ENCODE measurements around the gene OR4E1.

Gene OR4E1

DNA sequence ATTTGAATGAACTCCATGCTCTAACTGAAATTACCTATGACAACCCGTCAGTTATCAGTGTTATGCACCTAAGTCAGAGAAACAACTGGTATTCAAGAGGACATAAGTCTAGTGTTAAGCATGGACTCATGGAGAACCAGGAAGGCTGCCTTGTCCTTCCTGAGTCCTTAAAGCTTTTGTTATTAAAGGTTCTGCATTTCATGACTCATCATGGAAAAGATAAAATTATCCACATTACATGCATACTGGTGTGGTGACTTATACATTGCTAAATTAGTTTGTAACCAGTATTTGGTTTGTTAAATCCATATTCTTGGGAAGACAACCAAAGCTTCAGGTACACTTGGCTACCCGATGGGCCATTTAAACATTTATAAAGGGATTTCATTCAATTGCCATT lies 6.5 kb upstream of the OR4E1 start:
- Histone ChIP-seq H3K9ac (ENCODE audit: low read depth, low read length) (no peak overlapping the region), H3K36me3 (ENCODE audit: insufficient read depth, low read length) (no peaks in the 10 kb centered on the region), H3K9me3 (ENCODE audit: control insufficient read depth, insufficient read depth, low read length) (no peaks in the 10 kb centered on the region), H3K4me1 (ENCODE audit: insufficient read depth, low read length) (no peaks in the 10 kb centered on the region)

DNA sequence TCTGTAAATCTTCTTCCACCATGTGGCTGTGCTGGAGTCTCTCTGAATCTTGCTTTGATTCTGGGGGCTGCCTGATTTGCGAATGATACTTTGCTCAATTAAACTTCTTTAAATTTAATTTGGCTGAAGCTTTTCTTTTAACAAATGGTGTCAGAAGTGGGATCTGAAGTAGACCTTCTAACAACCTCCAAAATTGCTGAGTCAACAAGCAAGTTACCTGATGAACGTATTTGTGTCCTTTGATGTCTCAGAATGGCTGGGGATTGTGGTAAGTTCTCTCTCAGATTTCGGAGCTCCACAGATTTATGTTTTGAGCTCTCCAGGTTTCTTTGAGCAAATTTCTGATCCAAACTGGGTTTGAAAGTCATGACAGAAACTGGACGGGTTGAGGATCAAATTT lies 1.9 kb upstream of the OR4E1 start:
- no peak overlapping the region for H3K9ac ChIP-seq (ENCODE audit: low read depth, low read length)
- H3K36me3 ChIP-seq (ENCODE audit: insufficient read depth, low read length), result no peaks in the 10 kb centered on the region
- H3K4me1 ChIP-seq (ENCODE audit: insufficient read depth, low read length), result no peaks in the 10 kb centered on the region
- H3K9me3 ChIP-seq (ENCODE audit: control insufficient read depth, insufficient read depth, low read length), result no peaks in the 10 kb centered on the region

DNA sequence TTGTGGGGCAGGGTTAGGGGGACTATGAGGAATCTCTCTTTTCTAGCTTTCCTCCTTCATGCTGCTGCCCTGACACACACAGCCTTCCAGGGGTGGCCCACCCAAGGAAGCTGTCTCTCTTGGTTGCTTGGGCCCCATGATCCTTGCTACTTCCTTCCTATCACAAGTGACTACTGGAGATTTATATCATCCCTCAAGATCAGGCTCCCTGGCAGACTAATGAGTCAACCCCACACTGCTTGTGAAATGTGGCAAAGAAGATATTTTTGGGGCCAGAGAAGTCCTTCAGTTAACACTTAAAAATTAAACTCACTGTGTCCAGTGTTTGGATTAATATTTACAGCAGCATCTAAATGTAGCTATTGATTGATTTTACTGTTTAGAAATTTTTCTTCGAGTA lies 1.5 kb downstream of the OR4E1 start:
- Histone ChIP-seq H3K36me3 (ENCODE audit: insufficient read depth, low read length) (no peaks in the 10 kb centered on the region), H3K9ac (ENCODE audit: low read depth, low read length) (no peak overlapping the region), H3K4me1 (ENCODE audit: insufficient read depth, low read length) (no peaks in the 10 kb centered on the region), H3K9me3 (ENCODE audit: control insufficient read depth, insufficient read depth, low read length) (no peaks in the 10 kb centered on the region)

DNA sequence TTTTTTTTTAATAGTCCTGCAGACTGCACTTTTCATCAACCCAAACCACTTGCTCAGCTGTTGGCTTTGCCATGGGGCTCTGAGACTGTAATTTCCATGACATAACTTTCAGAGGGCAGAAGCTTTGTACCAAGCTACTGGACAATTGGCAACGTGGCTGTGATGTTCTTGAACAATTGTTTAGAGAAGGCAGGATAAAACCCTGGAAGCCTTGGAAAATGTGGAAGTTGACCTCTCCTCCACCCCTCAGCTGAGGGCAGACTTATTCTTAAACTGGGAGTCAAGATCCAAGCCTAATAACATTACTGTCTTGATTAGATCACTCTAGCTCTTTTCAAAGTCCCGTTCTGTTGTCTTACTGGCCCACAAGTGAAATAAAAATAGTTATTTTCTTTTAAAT lies 2.2 kb downstream of the OR4E1 start:
- Histone ChIP-seq H3K4me1 (ENCODE audit: insufficient read depth, low read length) (no peaks in the 10 kb centered on the region), H3K36me3 (ENCODE audit: insufficient read depth, low read length) (no peaks in the 10 kb centered on the region), H3K9ac (ENCODE audit: low read depth, low read length) (no peak overlapping the region), H3K9me3 (ENCODE audit: control insufficient read depth, insufficient read depth, low read length) (no peaks in the 10 kb centered on the region)

DNA sequence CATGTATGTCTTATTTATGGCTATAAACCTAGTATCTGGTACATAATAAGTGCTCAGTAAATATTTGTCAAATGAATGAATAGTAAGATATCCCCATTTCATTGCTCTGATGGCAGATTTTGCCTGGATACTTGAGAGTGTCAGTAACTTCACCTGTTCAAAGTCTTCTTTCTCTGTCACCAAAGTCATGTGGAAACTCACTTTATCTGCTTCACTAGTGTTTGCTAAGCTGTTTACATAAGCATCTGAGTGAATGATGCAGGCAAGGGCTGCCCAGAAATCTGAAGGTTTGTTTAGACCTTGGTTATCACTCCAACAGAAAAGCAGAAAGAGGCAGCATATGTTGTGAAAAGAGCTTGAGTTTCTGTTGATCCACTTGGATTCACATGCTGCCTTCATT lies 4.3 kb downstream of the OR4E1 start:
- H3K9ac ChIP-seq (ENCODE audit: low read depth, low read length), result no peak overlapping the region
- no peaks in the 10 kb centered on the region for H3K9me3 ChIP-seq (ENCODE audit: control insufficient read depth, insufficient read depth, low read length)
- no peaks in the 10 kb centered on the region for H3K36me3 ChIP-seq (ENCODE audit: insufficient read depth, low read length)

DNA sequence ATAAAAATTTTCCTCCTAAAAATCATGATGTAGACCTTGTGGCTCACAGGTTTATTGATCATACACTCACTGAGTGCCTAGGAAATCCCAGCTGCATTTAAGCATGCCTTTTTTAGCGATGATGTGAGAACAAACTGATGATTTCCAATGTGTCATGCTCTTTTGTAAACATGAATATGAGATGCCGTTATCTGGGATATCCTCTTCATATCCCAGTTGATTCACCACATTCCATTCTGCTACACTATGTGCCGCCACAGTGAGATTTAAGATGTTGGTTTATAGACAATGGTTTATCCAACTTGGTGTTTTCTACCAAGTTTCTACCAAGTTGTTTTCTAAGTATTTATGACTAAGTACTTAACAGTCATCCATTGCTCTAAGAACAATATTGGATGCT lies 5.2 kb downstream of the OR4E1 start:
- Histone ChIP-seq H3K9me3 (ENCODE audit: control insufficient read depth, insufficient read depth, low read length) (no peaks in the 10 kb centered on the region), H3K36me3 (ENCODE audit: insufficient read depth, low read length) (no peaks in the 10 kb centered on the region), H3K9ac (ENCODE audit: low read depth, low read length) (no peak overlapping the region), H3K4me1 (ENCODE audit: insufficient read depth, low read length) (no peaks in the 10 kb centered on the region)

More for the DNA sequence above, 4.3 kb downstream of the OR4E1 start:
- no peaks in the 10 kb centered on the region for H3K4me1 ChIP-seq (ENCODE audit: insufficient read depth, low read length)

DNA sequence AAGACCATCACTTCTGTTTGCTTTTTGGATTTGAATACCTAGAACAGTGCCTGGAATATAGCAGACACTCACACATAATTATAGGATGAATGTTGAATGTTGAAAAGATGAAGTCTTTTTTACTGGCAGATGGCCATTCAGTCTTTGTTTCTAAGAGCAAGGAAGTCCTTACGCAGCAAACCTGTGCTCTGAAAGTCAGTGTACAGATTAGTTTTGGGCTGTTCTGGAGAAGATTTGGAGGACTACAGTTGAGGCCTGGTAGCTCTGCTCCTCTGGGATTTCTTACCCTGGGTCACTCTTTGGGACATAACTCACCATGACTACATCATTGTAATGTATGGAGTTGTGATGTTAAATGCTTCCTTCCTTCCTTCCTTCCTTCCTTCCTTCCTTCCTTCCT lies 16.6 kb downstream of the OR4E1 start:
- Histone ChIP-seq H3K9me3 (ENCODE audit: control insufficient read depth, insufficient read depth, low read length) (no peaks in the 10 kb centered on the region), H3K9ac (ENCODE audit: low read depth, low read length) (no peak overlapping the region), H3K4me1 (ENCODE audit: insufficient read depth, low read length) (peaks cover 6% of the 10 kb centered on the region; the same call in 1 of the 2 replicates), H3K36me3 (ENCODE audit: insufficient read depth, low read length) (no peaks in the 10 kb centered on the region)

DNA sequence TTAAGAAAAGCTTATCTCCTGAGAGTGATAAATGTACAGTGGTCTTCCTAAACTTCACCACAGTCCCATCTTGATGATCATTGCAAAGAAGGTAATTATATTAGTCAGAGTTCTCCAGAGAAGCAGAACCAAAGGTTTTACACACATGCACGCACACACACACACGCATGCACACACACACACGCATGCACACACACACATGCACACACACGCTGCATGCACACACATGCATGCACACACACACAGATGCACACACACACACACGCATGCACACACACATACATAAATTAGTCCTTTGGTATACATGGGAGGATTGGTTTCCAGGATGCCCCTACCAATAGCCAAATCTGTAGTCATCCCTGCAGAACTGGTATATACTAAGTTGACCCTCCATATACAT lies 19.4 kb downstream of the OR4E1 start:
- H3K36me3 ChIP-seq (ENCODE audit: insufficient read depth, low read length), result no peaks in the 10 kb centered on the region
- H3K9me3 ChIP-seq (ENCODE audit: control insufficient read depth, insufficient read depth, low read length), result no peaks in the 10 kb centered on the region
- peaks cover 6% of the 10 kb centered on the region; the same call in 1 of the 2 replicates for H3K4me1 ChIP-seq (ENCODE audit: insufficient read depth, low read length)
- H3K9ac ChIP-seq (ENCODE audit: low read depth, low read length), result no peak overlapping the region

DNA sequence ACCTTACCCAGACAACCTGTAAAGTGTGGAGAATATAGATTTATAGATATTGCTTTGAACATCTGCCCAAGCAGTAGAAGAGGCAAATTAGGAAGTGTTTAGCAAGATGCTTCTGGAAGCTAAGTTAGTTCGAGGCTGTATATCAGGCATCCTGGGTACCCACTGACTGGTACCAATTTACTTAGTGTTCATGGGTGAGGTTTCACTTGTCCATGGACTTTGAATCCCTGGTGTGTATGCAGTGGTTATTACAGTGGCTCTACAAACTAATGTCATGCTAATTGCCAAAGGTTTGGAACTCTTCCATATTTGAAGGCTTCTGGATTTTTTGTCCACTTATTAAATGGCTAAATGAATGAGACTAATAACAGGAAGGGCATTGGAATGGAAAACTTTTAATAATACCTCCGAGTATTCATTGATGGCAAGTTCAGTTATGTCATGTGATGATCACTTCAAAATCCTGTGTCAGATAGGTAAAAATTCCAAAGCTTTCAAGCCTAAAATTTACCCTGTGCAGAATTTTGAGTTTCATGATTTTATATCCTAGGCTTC lies 20.2 kb downstream of the OR4E1 start, which contains the start of gene OR4E2:
OR4E2 (plus strand) TSS at position 505 of the 555 bp plus-strand sequence. CDS start 11,248 bp downstream, outside the sequence.
- Histone ChIP-seq H3K9ac (ENCODE audit: low read depth, low read length) (no peak within 1 kb of the TSS), H3K4me1 (ENCODE audit: insufficient read depth, low read length) (peaks cover 6% of the 10 kb centered on the region; the same call in 1 of the 2 replicates), H3K36me3 (ENCODE audit: insufficient read depth, low read length) (no peaks in the 10 kb centered on the region), H3K9me3 (ENCODE audit: control insufficient read depth, insufficient read depth, low read length) (no peaks in the 10 kb centered on the region)

DNA sequence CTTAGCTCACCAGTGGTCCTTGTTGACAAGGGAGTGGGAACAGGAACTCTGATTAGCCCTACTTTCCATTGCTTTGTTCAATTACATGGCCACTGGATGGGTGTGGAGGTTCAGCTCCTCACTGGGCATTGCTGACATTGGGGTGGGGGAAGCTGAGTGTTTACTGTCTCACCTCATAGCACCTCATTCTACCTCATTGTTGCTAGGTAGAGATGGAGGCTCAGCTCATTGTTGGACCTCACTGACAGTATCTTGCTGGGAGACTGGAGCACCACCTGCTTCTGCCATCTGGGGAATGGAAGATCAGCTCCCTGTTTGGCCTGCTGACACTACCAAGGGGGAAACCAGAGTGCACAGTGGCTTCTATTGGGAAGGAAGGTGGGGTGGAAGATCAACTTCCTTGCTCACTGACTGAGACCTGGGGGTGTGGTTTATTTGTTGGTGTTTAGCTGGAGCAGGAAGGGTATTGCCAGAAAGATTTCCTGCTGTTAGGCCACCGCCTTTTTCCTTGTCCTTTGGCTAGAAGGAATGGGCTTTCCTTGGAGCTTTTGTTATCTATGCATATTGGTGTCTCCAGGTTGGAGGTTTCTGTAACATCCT lies 21.3 kb downstream of the OR4E1 start:
- Histone ChIP-seq H3K9ac (ENCODE audit: low read depth, low read length) (no peak overlapping the region), H3K9me3 (ENCODE audit: control insufficient read depth, insufficient read depth, low read length) (no peaks in the 10 kb centered on the region), H3K4me1 (ENCODE audit: insufficient read depth, low read length) (peaks cover 6% of the 10 kb centered on the region; the same call in 1 of the 2 replicates), H3K36me3 (ENCODE audit: insufficient read depth, low read length) (no peaks in the 10 kb centered on the region)

DNA sequence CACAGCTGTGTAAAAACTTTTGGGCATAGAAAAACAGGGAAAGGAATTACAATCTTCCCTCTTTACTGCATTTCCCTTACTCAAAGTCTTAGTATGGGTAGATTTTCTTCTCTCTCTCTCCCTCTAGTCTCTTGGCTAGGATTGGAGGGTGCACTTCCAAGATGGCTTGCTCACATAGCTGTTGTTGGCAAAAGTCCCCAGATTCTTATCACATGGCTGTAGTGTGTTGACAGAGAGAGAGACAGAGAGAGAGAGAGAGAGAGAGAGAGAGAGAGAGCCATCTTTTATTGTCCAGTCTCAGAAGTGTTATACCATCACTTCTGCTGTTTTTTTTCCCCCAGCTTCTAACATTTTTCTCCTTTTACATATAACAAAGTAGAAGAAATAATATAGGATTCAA lies 26.2 kb downstream of the OR4E1 start:
- Histone ChIP-seq H3K4me1 (ENCODE audit: insufficient read depth, low read length) (peaks cover 4% of the 10 kb centered on the region; the same call in 1 of the 2 replicates), H3K9me3 (ENCODE audit: control insufficient read depth, insufficient read depth, low read length) (no peaks in the 10 kb centered on the region), H3K36me3 (ENCODE audit: insufficient read depth, low read length) (no peaks in the 10 kb centered on the region), H3K9ac (ENCODE audit: low read depth, low read length) (no peak overlapping the region)

DNA sequence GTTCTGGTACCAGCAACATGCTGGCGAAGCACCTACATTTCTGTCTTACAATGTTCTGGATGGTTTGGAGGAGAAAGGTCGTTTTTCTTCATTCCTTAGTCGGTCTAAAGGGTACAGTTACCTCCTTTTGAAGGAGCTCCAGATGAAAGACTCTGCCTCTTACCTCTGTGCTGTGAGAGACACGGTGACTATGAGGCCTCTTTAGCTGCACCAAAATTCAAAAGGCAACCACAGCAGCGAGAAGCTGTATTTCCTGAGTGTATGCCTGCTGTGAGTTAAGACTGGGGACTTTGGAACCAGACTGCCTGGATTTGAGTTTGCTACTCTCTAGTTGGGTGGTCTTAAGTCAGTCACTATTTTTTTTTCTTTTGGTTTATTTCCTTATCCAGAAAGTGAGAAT lies 30.2 kb downstream of the OR4E1 start:
- Histone ChIP-seq H3K36me3 (ENCODE audit: insufficient read depth, low read length) (no peaks in the 10 kb centered on the region), H3K9me3 (ENCODE audit: control insufficient read depth, insufficient read depth, low read length) (no peaks in the 10 kb centered on the region), H3K4me1 (ENCODE audit: insufficient read depth, low read length) (no peaks in the 10 kb centered on the region; the same call in 1 of the 2 replicates), H3K9ac (ENCODE audit: low read depth, low read length) (no peak overlapping the region)

DNA sequence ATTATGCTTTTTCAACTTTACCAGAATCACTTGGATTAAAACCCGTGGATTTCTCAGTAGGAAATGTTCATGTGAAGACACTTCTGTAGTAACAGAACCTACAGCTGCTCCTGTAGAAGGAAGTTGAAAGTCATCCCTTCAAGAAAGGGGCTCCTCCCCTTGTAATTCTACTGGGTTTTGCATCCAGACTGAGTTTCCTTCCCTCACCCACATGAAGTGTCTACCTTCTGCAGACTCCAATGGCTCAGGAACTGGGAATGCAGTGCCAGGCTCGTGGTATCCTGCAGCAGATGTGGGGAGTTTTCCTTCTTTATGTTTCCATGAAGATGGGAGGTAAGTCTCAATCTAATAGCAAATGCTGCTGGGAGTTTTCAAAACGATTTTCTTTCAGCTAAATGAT lies 30.9 kb downstream of the OR4E1 start:
- H3K9ac ChIP-seq (ENCODE audit: low read depth, low read length), result no peak overlapping the region
- no peaks in the 10 kb centered on the region; the same call in 1 of the 2 replicates for H3K4me1 ChIP-seq (ENCODE audit: insufficient read depth, low read length)
- no peaks in the 10 kb centered on the region for H3K36me3 ChIP-seq (ENCODE audit: insufficient read depth, low read length)
- no peaks in the 10 kb centered on the region for H3K9me3 ChIP-seq (ENCODE audit: control insufficient read depth, insufficient read depth, low read length)

DNA sequence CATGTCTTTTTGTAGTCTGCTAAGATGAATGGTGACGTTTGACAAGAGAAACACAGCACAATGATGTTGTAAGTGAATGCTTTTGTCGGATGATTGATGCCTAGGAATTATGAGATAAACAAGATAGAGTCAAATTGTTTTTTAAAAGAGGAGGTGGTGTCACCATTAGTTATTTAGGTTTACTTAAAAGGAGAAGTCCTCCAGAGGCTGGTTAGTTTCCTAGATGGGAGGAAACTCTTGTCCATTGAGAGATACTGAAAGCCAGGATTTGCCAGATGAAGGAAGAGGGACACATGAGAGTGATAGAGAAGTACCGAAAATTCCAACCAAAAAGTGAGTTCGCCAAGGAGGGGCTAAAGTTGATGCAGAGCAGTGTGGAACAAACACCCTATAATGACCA lies 38.8 kb downstream of the OR4E1 start, which contains the start of gene OR10G2:
OR10G2 (minus strand) TSS at position 101 of the 400 bp plus-strand sequence; CDS start at position 3, 98 bp downstream.
- H3K9ac ChIP-seq (ENCODE audit: low read depth, low read length), result no peak within 1 kb of the TSS
- H3K4me1 ChIP-seq (ENCODE audit: insufficient read depth, low read length), result no peaks in the 10 kb centered on the region
- H3K9me3 ChIP-seq (ENCODE audit: control insufficient read depth, insufficient read depth, low read length), result no peaks in the 10 kb centered on the region
- no peaks in the 10 kb centered on the region for H3K36me3 ChIP-seq (ENCODE audit: insufficient read depth, low read length)

DNA sequence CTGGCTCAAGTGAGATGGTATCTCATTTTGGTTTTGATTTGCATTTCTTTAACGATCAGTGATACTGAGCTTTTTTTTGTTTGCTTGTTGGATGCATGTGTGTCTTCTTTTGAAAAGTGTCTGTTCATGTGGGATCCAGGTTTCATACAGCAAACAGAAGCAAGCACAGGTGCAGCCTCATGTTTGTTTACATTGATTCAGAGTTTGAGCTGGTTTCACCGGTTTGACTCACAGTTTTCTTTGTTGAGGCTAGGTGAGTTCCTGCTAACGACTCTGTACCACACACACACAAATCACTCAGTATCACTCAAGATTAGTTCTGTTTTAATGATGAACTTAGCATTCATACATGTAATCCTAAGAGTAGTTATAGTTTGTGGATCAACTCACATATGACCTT lies 42.5 kb downstream of the OR4E1 start:
- Histone ChIP-seq H3K9ac (ENCODE audit: low read depth, low read length) (no peak overlapping the region), H3K4me1 (ENCODE audit: insufficient read depth, low read length) (no peaks in the 10 kb centered on the region), H3K36me3 (ENCODE audit: insufficient read depth, low read length) (no peaks in the 10 kb centered on the region), H3K9me3 (ENCODE audit: control insufficient read depth, insufficient read depth, low read length) (no peaks in the 10 kb centered on the region)
